ENCODE measurements around the gene TMPRSS13. TPM values are rescaled to one million over a fixed set of nuclear protein-coding genes. Genes with fewer than 3 reads are reported as not detected.

Gene TMPRSS13
- polyA plus RNA-seq, 1 donor from 2014 or later: not detected

DNA sequence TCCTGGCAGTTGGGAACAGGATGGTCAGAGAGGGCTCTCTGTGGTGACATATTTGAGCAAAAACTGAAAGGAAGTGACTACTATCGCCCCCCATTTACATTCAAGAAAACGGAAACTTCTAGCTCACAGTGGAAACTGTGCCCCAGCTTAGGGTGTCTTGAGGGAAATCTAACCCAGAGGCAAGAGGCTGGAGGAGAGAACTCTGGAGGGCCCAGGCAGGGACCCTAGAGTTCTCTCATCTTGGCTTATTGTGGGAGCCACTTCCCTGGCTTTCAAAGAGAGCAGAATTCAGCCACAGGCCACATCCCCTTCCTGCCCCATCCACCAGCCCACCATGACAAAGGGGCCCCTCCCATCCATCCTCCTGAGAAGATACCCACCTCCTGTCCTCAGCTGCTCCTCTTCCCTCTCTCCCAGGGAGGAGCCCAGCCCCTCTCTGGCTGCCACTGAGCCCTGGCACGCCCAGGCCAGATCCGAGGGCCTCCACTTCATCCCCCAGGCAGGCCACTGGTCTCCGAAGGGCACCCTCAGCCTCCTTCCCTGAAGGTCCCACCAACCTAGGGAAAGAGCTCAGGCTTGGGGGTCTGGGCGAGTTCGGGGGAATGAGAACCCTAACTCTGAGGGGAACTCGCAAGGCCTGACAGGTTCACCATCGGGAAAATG is 1.6 kb upstream of the TMPRSS13 start:
- no peak overlapping the region for H3K4me2 ChIP-seq (ENCODE audit: low read length)
- H3K9ac ChIP-seq (ENCODE audit: low read length): no peak overlapping the region
- H2AFZ ChIP-seq (ENCODE audit: low read depth, low read length): no peak overlapping the region
- no peaks in the 10 kb centered on the region for H3K9me2 ChIP-seq (ENCODE audit: insufficient read depth, low read length)
- H4K20me1 ChIP-seq (ENCODE audit: insufficient read depth): no peaks in the 10 kb centered on the region
- H3K79me2 ChIP-seq (replicated peaks; ENCODE audit: insufficient read depth, low read length): no peaks in the 10 kb centered on the region
- H3K9me3 ChIP-seq (ENCODE audit: low read length): no peaks in the 10 kb centered on the region
- no peaks in the 10 kb centered on the region for H3K27me3 ChIP-seq (ENCODE audit: insufficient read depth, low read depth, low read length)
- H3F3A ChIP-seq (ENCODE audit: insufficient read depth, low read length, poor library complexity, severe bottlenecking): no peaks in the 10 kb centered on the region
- H3K36me3 ChIP-seq (ENCODE audit: insufficient read depth, low read length): no peaks in the 10 kb centered on the region
- TF ChIP-seq, protein P1, sequence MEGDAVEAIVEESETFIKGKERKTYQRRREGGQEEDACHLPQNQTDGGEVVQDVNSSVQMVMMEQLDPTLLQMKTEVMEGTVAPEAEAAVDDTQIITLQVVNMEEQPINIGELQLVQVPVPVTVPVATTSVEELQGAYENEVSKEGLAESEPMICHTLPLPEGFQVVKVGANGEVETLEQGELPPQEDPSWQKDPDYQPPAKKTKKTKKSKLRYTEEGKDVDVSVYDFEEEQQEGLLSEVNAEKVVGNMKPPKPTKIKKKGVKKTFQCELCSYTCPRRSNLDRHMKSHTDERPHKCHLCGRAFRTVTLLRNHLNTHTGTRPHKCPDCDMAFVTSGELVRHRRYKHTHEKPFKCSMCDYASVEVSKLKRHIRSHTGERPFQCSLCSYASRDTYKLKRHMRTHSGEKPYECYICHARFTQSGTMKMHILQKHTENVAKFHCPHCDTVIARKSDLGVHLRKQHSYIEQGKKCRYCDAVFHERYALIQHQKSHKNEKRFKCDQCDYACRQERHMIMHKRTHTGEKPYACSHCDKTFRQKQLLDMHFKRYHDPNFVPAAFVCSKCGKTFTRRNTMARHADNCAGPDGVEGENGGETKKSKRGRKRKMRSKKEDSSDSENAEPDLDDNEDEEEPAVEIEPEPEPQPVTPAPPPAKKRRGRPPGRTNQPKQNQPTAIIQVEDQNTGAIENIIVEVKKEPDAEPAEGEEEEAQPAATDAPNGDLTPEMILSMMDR (IDR thresholded peaks at IDR 0.05; ENCODE audit: poor library complexity, severe bottlenecking): no peak
- TF ChIP-seq, protein P2, sequence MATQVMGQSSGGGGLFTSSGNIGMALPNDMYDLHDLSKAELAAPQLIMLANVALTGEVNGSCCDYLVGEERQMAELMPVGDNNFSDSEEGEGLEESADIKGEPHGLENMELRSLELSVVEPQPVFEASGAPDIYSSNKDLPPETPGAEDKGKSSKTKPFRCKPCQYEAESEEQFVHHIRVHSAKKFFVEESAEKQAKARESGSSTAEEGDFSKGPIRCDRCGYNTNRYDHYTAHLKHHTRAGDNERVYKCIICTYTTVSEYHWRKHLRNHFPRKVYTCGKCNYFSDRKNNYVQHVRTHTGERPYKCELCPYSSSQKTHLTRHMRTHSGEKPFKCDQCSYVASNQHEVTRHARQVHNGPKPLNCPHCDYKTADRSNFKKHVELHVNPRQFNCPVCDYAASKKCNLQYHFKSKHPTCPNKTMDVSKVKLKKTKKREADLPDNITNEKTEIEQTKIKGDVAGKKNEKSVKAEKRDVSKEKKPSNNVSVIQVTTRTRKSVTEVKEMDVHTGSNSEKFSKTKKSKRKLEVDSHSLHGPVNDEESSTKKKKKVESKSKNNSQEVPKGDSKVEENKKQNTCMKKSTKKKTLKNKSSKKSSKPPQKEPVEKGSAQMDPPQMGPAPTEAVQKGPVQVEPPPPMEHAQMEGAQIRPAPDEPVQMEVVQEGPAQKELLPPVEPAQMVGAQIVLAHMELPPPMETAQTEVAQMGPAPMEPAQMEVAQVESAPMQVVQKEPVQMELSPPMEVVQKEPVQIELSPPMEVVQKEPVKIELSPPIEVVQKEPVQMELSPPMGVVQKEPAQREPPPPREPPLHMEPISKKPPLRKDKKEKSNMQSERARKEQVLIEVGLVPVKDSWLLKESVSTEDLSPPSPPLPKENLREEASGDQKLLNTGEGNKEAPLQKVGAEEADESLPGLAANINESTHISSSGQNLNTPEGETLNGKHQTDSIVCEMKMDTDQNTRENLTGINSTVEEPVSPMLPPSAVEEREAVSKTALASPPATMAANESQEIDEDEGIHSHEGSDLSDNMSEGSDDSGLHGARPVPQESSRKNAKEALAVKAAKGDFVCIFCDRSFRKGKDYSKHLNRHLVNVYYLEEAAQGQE (IDR thresholded peaks at IDR 0.05; ENCODE audit: borderline replicate concordance): no peak
- TF ChIP-seq EZH2 (IDR thresholded peaks at IDR 0.05; ENCODE audit: borderline replicate concordance, insufficient read depth, low read length, poor library complexity, severe bottlenecking) (no peak), EP300 (conservative IDR thresholded peaks at IDR 0.05; ENCODE audit: poor library complexity, severe bottlenecking) (no peak), POLR2AphosphoS5 (IDR thresholded peaks at IDR 0.05) (no peak), MXI1 (conservative IDR thresholded peaks at IDR 0.05; ENCODE audit: poor library complexity, severe bottlenecking) (no peak), RAD21 (conservative IDR thresholded peaks at IDR 0.05) (no peak), SMC3 (conservative IDR thresholded peaks at IDR 0.05; ENCODE audit: poor library complexity) (no peak), TAF1 (IDR thresholded peaks at IDR 0.05; ENCODE audit: low read depth) (no peak)
- no peak overlapping the region for H3K4me3 ChIP-seq (ENCODE audit: low read length)
- no peak overlapping the region for H3K27ac ChIP-seq (ENCODE audit: low read length)

DNA sequence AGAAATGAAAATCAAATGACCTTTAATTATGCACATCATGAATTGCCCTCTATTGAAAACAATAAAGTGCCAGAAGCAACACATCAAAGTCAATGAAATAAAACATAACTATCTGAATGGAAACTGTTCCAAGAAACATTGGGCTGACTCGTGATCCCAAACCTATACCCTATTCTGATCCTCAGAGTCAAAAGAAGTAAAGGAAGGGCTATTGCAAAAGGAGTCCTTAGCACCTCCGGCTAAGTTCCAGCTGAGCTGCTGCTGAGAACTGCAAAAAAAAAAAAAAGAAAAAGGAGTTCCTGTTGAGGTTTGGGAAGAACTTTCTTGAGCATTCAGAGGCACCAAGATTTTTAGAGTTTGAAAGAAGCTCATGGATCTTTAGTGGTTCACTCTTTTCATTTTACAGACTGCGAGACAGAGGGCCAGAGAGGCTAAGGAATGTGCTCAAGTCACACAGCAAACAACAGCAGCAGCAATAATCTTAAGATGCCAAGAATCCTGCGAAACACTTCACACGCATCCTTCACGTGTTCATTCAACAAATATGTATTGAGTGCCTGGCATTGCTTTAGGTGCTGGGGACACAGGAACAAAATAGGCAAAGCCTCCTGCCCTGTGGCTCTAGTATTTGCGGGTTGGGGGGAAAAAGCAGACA is 841 bp upstream of the TMPRSS13 start:
- H3K36me3 ChIP-seq (ENCODE audit: insufficient read depth, low read length): no peaks in the 10 kb centered on the region
- no peaks in the 10 kb centered on the region for H3K9me2 ChIP-seq (ENCODE audit: insufficient read depth, low read length)
- no peak for TF ChIP-seq EZH2 (IDR thresholded peaks at IDR 0.05; ENCODE audit: borderline replicate concordance, insufficient read depth, low read length, poor library complexity, severe bottlenecking)
- H3K79me2 ChIP-seq (replicated peaks; ENCODE audit: insufficient read depth, low read length): no peaks in the 10 kb centered on the region
- H3K27me3 ChIP-seq (ENCODE audit: insufficient read depth, low read depth, low read length): no peaks in the 10 kb centered on the region
- H3K4me3 ChIP-seq (ENCODE audit: low read length): no peak overlapping the region
- H3F3A ChIP-seq (ENCODE audit: insufficient read depth, low read length, poor library complexity, severe bottlenecking): no peaks in the 10 kb centered on the region
- no peak overlapping the region for H3K27ac ChIP-seq (ENCODE audit: low read length)
- no peak overlapping the region for H3K9ac ChIP-seq (ENCODE audit: low read length)
- H3K4me2 ChIP-seq (ENCODE audit: low read length): no peak overlapping the region
- no peak overlapping the region for H2AFZ ChIP-seq (ENCODE audit: low read depth, low read length)
- no peaks in the 10 kb centered on the region for H3K9me3 ChIP-seq (ENCODE audit: low read length)
- no peaks in the 10 kb centered on the region for H4K20me1 ChIP-seq (ENCODE audit: insufficient read depth)

All from neural cell (in vitro differentiated cells).